Mucosa of gallbladder (tissue), 1 donor: ENCODE results near the gene EIF4E2. TPM values are rescaled to one million over a fixed set of nuclear protein-coding genes. Genes with fewer than 3 reads are reported as not detected.

Experiments used
- DNase-seq: peaks from one replicate; pipeline ENCODE4 v3.0.0-alpha.2; 2020; ENCODE audit warnings: low spot score
- total RNA-seq: library from RNA; stranded (reverse); gene quantifications from one replicate; pipeline ENCODE4 v1.2.1, GENCODE V29; 2021
- donor health status: DM: no; HTN: no; CAD: no.

EIF4E2 gene
- total RNA-seq, 1 donor from 2014 or later, result 65.5 TPM

DNA sequence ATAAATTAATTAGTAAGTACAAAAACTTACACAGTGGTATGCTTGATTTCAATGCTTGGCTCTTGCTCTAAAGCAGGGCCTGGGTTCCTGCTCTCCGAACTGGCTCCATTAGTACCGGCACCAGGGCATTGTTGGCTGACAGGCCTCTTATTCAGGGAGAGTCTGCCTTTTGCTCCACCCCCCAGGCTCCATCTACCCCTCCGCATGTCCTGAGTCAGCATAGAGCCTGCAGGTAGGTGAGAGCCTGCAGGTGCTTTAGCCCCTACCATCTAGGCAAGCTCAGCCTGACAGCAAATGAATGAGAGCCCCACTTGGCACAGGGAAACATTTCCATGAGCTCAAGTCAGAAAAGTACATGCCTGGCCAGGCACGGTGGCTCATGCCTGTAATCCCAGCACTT, 47.8 kb downstream of the EIF4E2 start:
- DNase-seq, result no peak

DNA sequence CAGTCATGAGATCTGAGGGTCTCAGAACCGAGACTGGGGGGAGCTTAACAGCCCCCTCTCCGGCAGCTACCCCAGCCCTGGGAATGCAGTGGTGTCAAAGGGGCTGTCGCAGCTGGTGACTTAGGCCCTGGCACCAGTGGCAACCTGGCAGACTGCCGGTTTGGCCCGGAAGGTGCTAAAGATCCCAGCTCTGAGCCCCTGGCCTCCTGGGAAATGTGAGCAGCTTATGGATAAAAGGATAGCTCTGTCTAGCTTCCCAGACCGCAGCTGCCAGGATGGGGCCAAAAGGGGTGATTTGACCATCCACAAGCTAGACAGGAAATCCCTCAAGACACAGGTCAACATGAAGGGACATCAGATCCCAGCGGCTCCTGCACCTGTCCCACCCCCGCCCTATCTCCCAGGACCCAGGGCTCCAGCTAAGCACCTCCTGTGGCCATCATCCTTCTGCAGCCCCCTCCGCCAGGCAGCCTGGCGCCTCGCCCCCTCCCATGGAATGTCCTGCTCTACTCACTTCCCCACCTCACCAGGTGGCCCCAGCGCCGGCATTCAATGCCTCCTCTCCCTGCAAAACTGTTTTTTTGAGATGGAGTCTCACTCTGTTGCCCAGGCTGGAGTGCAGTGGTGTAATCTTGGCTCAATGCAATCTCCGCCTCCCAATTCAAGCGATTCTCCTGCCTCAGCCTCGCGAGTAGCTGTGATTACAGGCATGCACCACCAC, 49.7 kb downstream of the EIF4E2 start:
- no peak for DNase-seq

DNA sequence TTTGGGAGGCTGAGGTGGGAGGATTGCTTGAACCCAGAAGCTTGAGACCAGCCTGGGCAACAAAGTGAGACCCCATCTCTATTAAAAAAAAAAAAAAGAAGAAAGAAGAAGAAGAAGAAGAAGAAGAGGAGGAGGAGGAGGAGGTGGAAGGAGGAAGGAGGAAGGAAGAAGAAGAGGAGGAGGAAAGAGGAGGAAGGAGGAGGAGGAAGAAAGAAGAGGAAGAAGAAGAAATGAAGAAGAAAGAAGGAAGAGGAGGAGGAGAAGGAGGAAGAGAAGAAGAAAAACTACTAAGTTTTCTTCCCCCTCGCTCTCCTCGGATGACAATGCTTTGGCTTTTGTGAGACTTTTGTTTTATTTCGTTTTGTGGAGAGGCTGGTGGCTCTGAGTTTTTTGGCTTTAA, 52.8 kb downstream of the EIF4E2 start:
- no peak for DNase-seq

DNA sequence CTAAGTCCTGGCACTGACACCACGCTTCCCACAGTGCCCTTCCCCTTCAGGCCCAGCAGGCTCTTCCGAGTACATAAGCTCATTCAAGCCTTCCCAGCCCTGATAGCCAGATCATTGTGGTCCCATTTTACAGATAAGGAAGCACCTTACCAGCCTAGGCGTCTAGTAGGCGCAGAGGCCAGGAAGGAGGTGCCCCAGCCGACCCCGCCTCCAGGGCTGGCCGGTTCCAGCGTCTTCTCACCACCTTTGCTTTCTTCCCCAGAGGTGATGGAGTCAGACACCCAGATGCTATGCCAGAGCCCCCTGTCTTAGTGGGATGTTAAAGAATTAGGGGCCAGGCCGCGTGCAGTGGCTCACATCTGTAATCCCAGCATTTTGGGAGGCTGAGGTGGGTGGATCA, 54.0 kb downstream of the EIF4E2 start:
- no peak for DNase-seq

DNA sequence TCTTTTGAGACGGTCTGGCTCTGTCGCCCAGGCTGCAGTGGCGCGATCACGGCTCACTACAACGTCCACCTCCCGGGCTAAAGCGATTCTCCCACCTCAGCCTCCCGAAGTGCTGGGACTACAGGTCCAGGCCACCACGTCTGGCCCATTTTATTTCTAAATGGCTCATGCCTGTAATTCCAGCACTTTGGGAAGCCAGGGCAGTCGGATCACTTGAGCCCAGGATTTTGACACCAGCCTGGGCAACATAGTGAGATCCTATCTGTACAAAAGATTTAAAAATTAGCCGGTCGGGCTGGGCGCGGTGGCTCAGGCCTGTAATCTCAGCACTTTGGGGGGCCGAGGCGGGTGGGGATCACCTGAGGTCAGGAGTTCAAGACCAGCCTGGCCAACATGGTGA, 56.5 kb downstream of the EIF4E2 start:
- no peak for DNase-seq

DNA sequence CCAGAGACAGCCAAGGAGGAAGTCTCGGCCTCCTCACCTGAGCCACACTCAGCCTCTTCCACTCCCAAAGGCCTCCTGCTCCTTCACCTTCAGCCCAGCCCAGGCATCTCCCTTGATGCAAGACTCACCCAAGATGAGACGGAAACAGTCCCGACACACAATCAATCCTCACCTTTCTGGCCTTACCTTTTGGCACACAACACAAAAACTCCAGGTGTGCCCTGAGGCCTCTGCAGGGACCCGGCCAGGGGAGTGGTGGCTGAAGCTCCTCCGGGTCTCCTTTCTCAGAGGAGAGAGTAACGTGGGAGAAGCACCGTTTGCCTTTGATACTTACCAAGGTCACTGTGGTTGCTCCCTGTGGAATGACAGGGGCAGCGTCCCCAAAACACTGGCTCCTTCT, 59.1 kb downstream of the EIF4E2 start:
- no peak for DNase-seq

DNA sequence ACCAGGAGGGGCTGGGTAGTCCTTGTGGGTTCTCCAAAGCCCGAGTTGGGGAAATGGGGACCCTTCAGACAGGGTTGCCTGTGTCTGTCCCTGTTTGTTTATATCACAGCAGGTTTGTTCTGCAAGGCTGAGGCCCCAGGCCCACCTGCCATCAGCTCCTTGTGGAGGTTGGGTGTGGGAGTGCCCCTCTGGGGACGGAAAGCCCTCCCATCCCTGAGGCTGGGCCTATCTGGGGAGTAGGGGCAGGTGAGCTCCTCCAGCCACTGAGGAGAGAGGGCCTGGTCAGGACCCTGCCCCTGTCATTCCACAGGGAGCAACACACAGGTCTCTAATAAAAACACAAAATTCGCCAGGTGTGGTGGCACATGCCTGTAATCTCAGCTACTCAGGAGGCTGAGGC, 59.6 kb downstream of the EIF4E2 start:
- no peak for DNase-seq

DNA sequence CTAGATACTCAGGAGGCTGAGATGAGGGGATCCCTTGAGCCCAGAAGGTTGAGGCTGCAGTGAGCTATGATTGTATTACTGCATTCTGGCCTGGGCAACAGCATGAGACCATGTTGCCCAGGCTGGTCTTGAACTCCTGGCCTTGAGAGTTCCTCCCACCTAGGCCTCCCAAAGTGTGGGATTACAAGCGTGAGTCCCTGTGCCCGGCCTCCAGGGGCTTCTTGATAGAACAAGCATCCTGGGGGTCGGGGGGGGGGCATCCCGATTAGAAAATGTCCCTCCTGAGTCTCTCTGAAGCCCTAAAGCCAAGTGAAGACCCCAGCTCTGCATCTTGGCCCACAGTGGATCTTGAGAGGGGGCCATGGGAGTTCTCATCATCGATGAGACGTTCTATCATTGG, 60.6 kb downstream of the EIF4E2 start:
- no peak for DNase-seq

DNA sequence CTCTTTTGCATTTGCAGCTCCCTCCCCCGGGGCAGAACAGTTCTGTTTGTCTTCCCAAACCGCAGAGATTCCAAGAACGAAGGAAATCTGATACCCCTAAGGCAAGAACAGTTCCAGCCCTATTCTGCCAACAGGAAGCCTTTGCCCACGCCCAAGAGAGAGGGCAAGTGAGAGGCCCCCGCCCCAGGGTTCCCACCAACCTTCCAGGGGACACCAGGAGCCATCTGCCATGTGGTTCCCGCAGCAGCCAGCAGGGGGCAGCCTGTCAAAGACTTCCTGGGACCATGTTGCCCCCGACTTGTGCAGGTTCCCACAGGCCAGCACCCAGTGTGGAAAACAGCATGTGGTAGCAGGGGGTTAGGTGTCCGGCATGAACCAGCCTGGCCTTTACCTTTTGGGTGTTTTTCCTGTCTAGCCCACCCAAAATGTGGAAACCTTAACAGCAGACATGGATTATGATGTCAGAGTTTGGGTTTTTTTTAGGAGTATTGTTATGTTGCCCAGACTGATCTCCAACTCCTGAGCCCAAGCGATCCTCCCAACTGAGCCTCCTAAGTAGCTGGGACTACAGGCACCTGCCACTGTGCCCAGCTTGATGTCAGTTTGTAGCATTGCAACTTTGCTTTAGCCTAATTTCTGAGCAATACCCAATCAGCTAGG, 61.2 kb downstream of the EIF4E2 start:
- DNase-seq, result peak; percentile 35

DNA sequence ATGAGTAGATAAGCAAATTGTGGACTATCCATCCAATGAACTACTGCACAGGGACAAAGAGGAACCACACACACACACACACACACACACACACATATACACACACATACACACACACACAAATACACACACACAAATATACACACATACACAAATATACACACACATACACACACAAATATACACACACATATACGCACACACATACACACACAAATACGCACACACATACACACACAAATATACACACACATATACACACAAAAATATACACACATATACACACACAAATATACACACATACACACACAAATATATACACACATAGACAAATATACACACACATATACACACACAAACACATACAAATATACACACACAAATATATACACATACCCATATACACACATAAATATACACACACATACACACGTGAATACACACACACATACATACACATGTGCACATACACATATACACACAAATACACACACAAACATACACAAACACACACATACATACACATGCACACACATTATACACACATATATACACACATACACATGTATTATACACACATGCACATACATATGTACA, 63.1 kb downstream of the EIF4E2 start:
- DNase-seq, result no peak

DNA sequence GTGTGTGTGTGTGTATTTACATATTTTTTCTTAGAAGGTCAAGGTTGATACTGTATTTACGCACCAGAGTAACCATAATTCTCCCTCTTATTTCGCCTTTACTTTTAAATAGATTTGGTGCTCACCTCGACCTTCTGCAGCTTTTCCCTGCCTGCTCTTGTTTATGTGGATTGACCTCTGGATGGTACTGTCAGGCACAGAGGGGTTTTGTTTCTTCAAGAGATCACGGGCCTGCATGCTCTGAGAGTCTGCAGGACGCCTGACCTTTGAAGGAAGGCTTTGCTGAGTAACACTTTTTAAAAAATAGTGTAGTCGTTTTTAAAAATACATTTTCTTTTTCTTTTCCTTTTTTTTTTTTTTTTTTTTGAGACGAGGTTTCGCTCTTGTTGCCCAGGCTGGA, 64.8 kb downstream of the EIF4E2 start:
- DNase-seq, result no peak

Other genes starting within 250 kb of the EIF4E2 start
- gene ALPP, start 171.9 kb upstream of the EIF4E2 start, total RNA-seq, result not detected
- gene ALPG, start 143.8 kb upstream of the EIF4E2 start, total RNA-seq, result not detected
- 1.0 TPM for gene ALPI, start 94.5 kb upstream of the EIF4E2 start, total RNA-seq
- 0.35 TPM for gene ECEL1, start 62.9 kb upstream of the EIF4E2 start, total RNA-seq
- gene PRSS56, start 30.3 kb upstream of the EIF4E2 start, total RNA-seq, result not detected
- not detected for gene CHRND, start 24.5 kb upstream of the EIF4E2 start, total RNA-seq
- gene CHRNG, start 11.0 kb upstream of the EIF4E2 start, total RNA-seq, result not detected
- 4.6 TPM for gene TIGD1, start 132 bp upstream of the EIF4E2 start, total RNA-seq
- 6.0 TPM for gene EFHD1, start 82.9 kb downstream of the EIF4E2 start, total RNA-seq
- 55.6 TPM for gene GIGYF2, start 146.6 kb downstream of the EIF4E2 start, total RNA-seq
- 3.0 TPM for gene KCNJ13, start 225.9 kb downstream of the EIF4E2 start, total RNA-seq